Measurements from ENCODE around the gene TDRD6. TPM values are rescaled to one million over a fixed set of nuclear protein-coding genes. Genes with fewer than 3 reads are reported as not detected.

The TDRD6 gene
- total and polyA plus RNA-seq, 9 donors = 0.20 to 0.96 (median 0.37) TPM

- TF ChIP-seq EP300 (IDR thresholded peaks at IDR 0.05) (no peak), POLR2A (IDR thresholded peaks at IDR 0.05) (no peak), CTCF (IDR thresholded peaks at IDR 0.05) (no peak)
- no peaks in the 10 kb centered on the region for H3K27me3 ChIP-seq
- no peak for DNase-seq
- WGBS, 3 donors = 83 to 87% (median 85%) methylated on average over 6 of the region's 6 CpGs
- H3K27ac ChIP-seq = no peak overlapping the region
- H3K4me3 ChIP-seq = no peak overlapping the region
- no peaks in the 10 kb centered on the region for H3K36me3 ChIP-seq
- H3K9me3 ChIP-seq = no peaks in the 10 kb centered on the region
- intact Hi-C loops (cut with DNase I) = no loop called here
- H3K4me1 ChIP-seq (ENCODE audit: insufficient read depth) = no peaks in the 10 kb centered on the region
Observed at GRCh38 chr6:46676604-46677313, 10.9 kb upstream of the TDRD6 start.

GRCh38 chr6:46677314-46677654 is 10.4 kb upstream of the TDRD6 start:
- Histone ChIP-seq H3K36me3 (no peaks in the 10 kb centered on the region), H3K27me3 (no peaks in the 10 kb centered on the region), H3K4me1 (ENCODE audit: insufficient read depth) (no peaks in the 10 kb centered on the region), H3K27ac (no peak overlapping the region), H3K4me3 (no peak overlapping the region), H3K9me3 (no peaks in the 10 kb centered on the region)
- 82 to 90% (median 88%) methylated on average over 4 of the region's 4 CpGs for WGBS, 3 donors
- no peak for TF ChIP-seq EP300 (IDR thresholded peaks at IDR 0.05)
- TF ChIP-seq POLR2A (IDR thresholded peaks at IDR 0.05) = no peak
- TF ChIP-seq CTCF (IDR thresholded peaks at IDR 0.05) = no peak
- intact Hi-C loops (cut with DNase I) = no loop called here
- no peak for DNase-seq

- H3K4me3 ChIP-seq = no peak overlapping the region
- TF ChIP-seq POLR2A (IDR thresholded peaks at IDR 0.05) (no peak), CTCF (IDR thresholded peaks at IDR 0.05) (no peak), EP300 (IDR thresholded peaks at IDR 0.05) (no peak)
- no peak overlapping the region for H3K27ac ChIP-seq
- H3K27me3 ChIP-seq = no peaks in the 10 kb centered on the region
- H3K4me1 ChIP-seq (ENCODE audit: insufficient read depth) = no peaks in the 10 kb centered on the region
- WGBS, 3 donors = 51 to 68% (median 54%) methylated on average over 4 of the region's 4 CpGs
- no peaks in the 10 kb centered on the region for H3K9me3 ChIP-seq
- intact Hi-C loops (cut with DNase I) = loop anchor here in 1 of 4 donors (5.0 kb wide), 1 partner anchor 962 kb away; no protein-coding TSS in a partner anchor
- DNase-seq = no peak
- H3K36me3 ChIP-seq = no peaks in the 10 kb centered on the region
Observed at GRCh38 chr6:46684771-46685170, 2.9 kb upstream of the TDRD6 start.

- TF ChIP-seq CTCF (IDR thresholded peaks at IDR 0.05) = no peak
- peak in 1 of 5 donors; percentile 26 for DNase-seq
- H3K27me3 ChIP-seq = no peaks in the 10 kb centered on the region
- no peaks in the 10 kb centered on the region for H3K9me3 ChIP-seq
- WGBS, 3 donors = 93 to 95% (median 94%) methylated on average over 70 to 85 of the region's 85 CpGs
- intact Hi-C loops (cut with DNase I) = loop anchor here in 1 of 4 donors (5.0 kb wide), 1 partner anchor 966 kb away; no protein-coding TSS in a partner anchor
- H3K4me3 ChIP-seq = no peak overlapping the region
- no peaks in the 10 kb centered on the region for H3K36me3 ChIP-seq
- no peak overlapping the region for H3K27ac ChIP-seq
- no peaks in the 10 kb centered on the region for H3K4me1 ChIP-seq (ENCODE audit: insufficient read depth)
Observed at GRCh38 chr6:46688117-46688965, 656 bp downstream of the TDRD6 start.

Measured in ovary (tissue), 9 donors.